ENCODE measurements around the gene DNPH1. TPM values are rescaled to one million over a fixed set of nuclear protein-coding genes. Genes with fewer than 3 reads are reported as not detected.

DNPH1 gene, protein sequence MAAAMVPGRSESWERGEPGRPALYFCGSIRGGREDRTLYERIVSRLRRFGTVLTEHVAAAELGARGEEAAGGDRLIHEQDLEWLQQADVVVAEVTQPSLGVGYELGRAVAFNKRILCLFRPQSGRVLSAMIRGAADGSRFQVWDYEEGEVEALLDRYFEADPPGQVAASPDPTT
- 62.9 and 63.7 TPM in 2 replicates for total RNA-seq

DNA sequence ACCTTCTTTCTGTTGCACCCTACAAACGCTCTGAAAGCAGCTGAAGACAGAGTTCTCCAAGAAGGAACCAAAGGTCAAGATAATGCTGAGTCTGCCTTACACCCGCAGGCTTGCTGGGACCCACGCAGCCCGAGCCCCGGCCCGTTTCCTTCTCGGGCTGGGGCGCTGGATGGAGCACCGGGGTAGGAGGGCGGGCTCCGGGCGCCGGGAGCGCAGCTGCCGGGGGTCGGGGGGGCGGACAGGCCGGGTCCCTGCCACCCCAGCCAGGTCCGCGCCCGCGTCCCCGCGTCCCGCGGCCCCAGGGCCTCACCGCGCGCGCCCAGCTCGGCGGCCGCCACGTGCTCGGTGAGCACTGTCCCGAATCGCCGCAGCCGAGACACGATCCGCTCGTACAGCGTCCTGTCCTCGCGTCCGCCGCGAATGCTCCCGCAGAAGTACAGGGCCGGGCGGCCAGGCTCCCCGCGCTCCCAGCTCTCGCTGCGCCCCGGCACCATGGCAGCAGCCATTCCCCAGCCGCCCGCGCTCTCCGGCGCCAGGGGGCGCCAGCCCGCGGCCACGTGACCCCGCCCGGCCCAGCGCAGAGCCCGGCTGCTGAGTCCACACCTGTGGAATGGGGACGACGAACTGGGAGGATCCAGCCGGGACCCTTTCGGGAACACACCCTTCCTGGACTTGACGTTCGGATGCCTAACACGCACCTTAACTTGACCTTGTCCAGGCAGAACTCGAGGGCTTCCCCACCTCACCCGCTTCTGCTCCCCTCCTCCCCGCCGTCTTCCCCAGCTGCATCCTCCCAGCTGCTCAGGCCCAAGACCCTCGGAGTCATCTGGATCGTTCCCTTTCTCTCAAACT is at the start of gene DNPH1:
TSS of gene DNPH1 (minus strand) at position 531 of the 852 bp plus-strand sequence. CDS start at position 506, 25 bp downstream.

DNA sequence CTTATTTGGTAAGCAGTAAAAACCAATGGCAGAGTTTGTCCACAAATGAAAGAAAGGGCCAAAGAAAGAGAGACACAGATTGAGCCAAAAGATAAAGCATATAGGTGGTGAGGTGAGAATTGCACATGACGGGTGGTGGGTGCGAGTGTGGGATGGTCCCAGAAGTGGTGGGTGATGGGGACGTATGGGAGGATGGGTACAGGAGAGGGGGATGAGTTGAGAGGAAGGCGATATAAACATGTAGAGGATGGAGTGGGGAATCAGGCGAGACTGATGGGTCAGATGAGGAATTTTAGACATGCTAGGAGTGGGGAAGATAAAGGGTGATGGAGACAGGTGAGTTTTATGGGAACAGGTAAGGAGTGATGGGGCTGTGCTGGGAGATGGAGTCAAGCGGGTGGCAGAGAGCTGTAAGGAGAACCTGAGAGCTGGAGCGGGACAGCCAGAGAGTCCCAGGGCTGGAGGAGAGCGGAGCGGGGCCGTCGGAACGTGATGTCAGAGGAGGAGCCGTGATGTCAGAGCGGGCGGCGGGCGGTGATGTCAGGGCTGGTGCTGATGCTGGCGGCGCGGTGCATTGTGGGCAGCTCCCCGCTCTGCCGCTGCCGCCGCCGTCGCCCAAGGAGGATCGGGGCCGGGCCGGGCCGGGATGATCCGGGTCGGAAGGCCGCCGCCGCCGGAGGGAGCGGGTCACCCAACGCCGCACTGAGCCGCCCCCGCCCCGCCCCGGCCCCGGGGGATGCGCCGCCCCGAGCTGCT is 13.8 kb upstream of the DNPH1 start, which contains the start of gene TTBK1:
TSS of gene TTBK1 (plus strand) at position 574 of the 756 bp plus-strand sequence. CDS start 3,180 bp downstream, outside the sequence.

DNA sequence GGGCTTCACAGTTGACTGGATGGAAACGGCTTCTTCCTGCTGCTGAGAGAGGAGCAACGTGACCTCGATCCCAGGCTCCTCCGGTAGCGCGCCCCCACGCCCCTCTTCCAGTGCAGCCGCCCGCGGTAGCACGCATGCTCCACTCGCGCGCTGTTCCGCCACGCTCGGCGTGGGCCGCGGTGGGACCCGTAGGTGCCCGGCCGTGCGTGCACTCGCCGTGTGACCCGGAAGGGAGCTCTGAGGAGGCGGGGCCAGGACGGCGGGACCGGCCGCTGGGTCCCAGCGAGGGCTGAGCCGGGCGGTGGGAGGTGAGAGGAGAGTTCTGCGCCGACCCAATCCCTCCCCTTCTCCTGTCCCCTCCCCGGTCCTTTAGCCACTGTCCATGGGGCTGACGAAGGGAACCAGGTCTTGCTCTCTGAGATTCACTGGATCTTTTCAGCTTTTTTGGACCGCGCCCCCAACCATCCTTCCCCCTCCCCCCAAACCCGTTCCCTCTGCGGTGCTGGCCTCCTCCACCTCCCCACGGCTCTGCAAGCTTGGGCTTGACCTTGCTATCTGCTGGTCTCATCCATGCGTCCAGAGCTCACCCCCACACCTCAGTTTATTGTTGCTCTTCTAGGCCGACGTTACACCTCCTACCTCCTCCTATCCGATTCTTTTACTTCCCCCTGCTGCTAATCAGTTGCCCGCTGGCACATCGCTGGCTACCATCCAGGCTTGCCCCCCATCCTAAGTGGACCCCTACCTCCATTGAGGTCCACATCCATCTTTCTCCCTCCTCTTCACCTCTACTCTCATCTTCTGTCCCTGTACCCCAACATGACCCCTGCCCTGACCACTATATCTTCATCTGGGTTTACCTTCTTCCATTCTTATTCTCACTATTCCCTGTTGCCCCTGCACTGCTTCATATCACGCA is 47.1 kb downstream of the DNPH1 start, which contains the start of gene CUL9:
TSS of gene CUL9 (plus strand) at position 255 of the 919 bp plus-strand sequence. CDS start 2,115 bp downstream, outside the sequence.

Other genes with a start within 250 kb of the DNPH1 start
- gene PPP2R5D, start 244.9 kb downstream of the DNPH1 start, total RNA-seq = 23.7 and 40.4 TPM in 2 replicates
- 67.7 and 89.1 TPM in 2 replicates for gene MEA1, start 215.5 kb downstream of the DNPH1 start, total RNA-seq
- gene KLHDC3, start 215.2 kb downstream of the DNPH1 start, total RNA-seq = 59.6 and 66.2 TPM in 2 replicates
- gene RRP36, start 207.9 kb downstream of the DNPH1 start, total RNA-seq = 81.2 and 132 TPM in 2 replicates
- gene CUL7, start 175.6 kb downstream of the DNPH1 start, total RNA-seq = 58.9 and 83.6 TPM in 2 replicates
- gene MRPL2, start 170.0 kb downstream of the DNPH1 start, total RNA-seq = 18.0 and 25.0 TPM in 2 replicates
- gene KLC4, start 169.8 kb downstream of the DNPH1 start, total RNA-seq = 11.8 and 19.5 TPM in 2 replicates
- gene PTK7, start 153.2 kb downstream of the DNPH1 start, total RNA-seq = 58.0 and 166 TPM in 2 replicates
- gene SRF, start 58.2 kb downstream of the DNPH1 start, total RNA-seq = 20.7 and 21.4 TPM in 2 replicates
- gene CUL9, start 47.3 kb downstream of the DNPH1 start, total RNA-seq = 26.0 and 39.2 TPM in 2 replicates
- under 0.01 TPM in 1 of 2 replicates, not detected in the other for gene TTBK1, start 14.0 kb upstream of the DNPH1 start, total RNA-seq
- not detected in 2 replicates for gene SLC22A7, start 68.8 kb upstream of the DNPH1 start, total RNA-seq
- not detected in 2 replicates for gene CRIP3, start 79.3 kb upstream of the DNPH1 start, total RNA-seq
- gene ZNF318, start 140.2 kb upstream of the DNPH1 start, total RNA-seq = 5.5 and 7.5 TPM in 2 replicates
- gene ABCC10, start 198.1 kb upstream of the DNPH1 start, total RNA-seq = 18.4 and 24.6 TPM in 2 replicates
- 0.66 and 1.1 TPM in 2 replicates for gene DLK2, start 226.1 kb upstream of the DNPH1 start, total RNA-seq
- 9.9 and 10.1 TPM in 2 replicates for gene TJAP1, start 248.1 kb upstream of the DNPH1 start, total RNA-seq

Data from uterine smooth muscle cell (primary cell).